ENCODE results near the gene PTGS1.
"Not testable (repeated sequence)": the region's sequence is repeated elsewhere in the genome, so short reads cannot be mapped to it uniquely, and the experiment has no call there.

The PTGS1 gene

DNA sequence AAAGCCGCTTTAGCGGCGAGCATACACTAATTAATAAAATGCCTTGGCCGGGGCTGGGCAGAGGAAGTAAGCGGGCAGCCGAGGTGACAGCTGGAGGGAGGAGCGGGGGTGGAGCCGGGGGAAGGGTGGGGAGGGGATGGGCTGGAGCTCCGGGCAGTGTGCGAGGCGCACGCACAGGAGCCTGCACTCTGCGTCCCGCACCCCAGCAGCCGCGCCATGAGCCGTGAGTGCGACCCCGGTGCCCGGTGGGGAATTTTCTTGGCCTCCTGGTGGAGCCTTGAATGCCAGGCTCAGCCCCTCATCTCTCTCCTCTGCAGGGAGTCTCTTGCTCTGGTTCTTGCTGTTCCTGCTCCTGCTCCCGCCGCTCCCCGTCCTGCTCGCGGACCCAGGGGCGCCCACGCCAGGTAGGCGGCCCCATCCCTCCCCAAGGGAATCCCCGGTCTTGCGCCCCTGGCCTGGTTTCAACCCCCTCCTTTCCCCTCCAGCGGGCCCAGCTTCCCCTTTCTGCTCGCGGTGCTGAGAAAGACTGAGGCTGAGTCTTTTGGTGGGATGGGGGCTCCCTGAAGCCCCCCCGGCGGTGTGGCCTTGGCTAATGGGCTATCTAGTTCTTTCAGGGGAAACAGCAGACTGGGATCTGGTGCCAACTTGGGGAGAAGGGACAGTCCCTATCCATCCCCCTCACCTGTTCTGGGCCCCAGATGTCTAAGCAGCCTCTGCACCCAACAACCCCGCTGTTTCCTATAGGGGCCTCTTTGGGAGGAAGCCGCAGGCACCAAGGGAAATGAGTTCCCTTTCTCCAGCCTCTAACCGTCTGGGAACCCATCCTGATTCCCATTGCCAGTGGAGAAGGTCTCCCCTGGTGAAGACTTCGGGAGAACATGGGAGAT is at the start of gene PTGS1:
Gene PTGS1 (plus strand): TSS at position 156 of the 887 bp plus-strand sequence. CDS start 61 bp downstream, at position 217.
- no peak for DNase-seq (ENCODE audit: low read depth in 2 of 2)

DNA sequence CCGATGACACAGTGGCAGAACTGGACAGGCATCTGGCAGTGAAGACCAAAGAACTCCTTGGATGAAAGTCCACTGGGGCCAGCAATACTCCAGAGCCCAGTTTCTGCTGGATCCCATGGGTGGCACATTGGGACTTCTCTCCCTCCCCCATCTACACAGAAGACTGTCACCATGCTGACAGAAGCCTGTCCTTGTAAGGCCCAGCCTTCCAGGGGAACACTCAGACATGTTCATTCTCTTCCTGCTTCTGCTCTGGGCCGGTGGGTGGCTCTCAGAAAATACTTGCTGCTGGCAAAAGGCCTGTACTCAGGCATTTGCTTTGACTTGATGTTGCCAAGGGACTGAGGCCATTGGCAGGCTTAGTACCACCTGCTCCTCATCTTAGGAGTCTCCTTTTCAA is 48.3 kb upstream of the PTGS1 start:
- DNase-seq (ENCODE audit: low read depth in 2 of 2): no peak

- not testable (repeated sequence) for DNase-seq (ENCODE audit: low read depth in 2 of 2)
Observed at GRCh38 chr9:122324665-122325064, 46.2 kb upstream of the PTGS1 start.

DNA sequence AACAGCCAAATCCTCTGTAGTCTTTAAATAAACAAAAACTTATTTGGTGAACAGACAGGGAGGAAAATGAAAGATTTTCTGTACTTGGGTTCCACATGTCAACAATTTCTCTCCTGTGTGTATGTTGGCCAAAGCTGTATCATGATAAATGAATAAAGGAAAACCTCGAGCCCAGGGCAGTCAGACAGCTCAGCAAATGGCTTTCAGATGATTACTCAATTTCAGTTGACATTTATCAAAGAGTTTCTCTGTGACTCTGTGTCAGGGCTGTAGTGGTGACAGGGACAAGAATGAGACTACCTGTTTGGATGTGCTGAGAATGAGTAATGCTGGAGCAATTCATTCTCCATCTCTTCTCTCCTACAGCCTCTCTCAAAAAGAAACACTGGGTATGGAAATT is 45.7 kb upstream of the PTGS1 start:
- no peak for DNase-seq (ENCODE audit: low read depth in 2 of 2)

DNA sequence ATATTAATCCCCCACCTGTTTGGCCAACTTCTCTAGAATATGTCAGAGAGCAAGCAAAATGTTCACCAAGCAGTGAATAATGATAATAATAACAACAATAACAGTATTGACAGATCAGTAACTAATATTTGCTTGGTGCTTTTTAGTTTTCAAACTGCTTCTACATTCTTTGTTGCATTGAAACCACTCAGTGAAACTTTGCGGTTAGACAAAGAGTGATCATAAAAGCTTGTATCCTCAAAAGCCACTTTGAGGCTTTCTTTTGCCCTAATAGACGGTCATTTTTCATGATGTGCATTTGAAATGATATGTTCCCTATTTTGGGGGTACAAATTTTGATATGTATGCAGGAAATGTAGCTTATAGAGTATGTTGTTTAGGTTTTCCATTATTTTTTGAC is 43.6 kb upstream of the PTGS1 start:
- DNase-seq (ENCODE audit: low read depth in 2 of 2): no peak

GRCh38 chr9:122329597-122329996 is 41.2 kb upstream of the PTGS1 start:
- no peak for DNase-seq (ENCODE audit: low read depth in 2 of 2)

GRCh38 chr9:122330466-122330865 is 40.4 kb upstream of the PTGS1 start:
- DNase-seq (ENCODE audit: low read depth in 2 of 2): not testable (repeated sequence)

DNA sequence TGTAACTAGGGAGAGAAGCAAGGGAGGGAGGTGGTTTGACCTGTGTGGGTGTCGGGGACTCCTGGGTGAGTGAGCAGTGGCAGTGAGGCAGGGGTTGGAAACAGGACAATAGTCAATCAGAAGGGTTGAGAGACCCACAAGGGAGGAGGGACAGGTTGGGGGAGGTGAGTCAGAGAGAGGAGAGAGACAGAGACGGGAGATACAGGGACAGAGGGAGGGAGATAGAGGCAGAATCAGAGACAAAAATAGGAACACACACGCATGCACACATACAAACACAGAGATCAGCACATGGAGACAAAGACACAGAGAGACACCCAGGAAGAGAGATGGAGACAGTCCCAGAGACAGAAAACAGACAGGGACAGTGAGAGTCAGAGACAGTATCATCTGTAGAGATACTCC is 39.3 kb upstream of the PTGS1 start:
- no peak for DNase-seq (ENCODE audit: low read depth in 2 of 2)

- no peak for DNase-seq (ENCODE audit: low read depth in 2 of 2)
Observed at GRCh38 chr9:122332083-122332482, 38.7 kb upstream of the PTGS1 start.

GRCh38 chr9:122332644-122333043 is 38.2 kb upstream of the PTGS1 start:
- DNase-seq (ENCODE audit: low read depth in 2 of 2): no peak

DNA sequence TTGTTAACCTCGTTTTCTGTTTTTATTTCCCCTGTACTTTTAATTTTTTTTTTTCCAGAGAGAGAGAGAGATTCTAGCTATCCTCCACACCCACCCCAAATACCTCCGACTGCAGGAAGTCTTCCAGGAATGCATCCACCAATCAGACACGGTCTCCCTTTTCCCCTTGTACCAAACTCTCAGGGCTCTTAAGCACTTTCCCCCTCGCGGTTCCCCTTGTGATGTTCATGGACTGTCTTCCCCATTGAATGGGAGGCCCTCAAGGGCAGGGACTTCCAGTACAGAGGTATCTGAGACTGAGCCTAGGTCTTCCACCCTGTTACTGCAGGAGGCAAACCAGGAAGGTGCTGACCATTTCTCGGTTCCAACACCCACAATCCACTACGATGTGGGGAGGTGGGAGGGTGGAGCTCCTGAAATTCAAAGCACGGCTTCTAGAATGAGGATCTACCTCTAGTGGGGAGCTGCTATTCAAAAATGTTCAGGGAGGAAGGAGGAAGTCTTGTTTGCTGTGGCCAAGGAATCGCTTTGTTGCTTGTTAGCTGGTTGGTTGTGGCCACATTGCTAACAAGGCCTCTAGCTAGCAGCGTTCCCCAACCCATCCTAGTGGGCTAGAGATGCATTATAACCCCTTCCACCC is 37.5 kb upstream of the PTGS1 start:
- DNase-seq (ENCODE audit: low read depth in 2 of 2): no peak

DNA sequence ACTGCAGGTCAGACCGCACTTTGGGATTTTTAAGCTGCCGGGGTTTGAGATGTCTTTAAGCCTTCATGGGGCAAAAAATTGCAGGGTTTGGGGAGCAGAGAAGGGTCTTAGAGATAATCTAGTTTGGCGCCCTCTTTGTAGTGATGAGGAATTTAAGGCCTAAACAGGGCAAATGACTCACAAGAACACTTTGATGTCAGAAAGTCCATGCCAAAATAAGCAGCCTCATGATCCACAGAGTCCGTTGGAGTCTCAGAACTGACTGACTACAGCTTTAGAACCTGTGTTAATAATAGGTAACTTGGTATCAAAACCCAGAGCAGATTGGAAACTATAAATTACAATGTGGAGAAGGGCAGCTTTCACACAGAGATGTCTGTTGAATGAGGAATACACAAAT is 35.9 kb upstream of the PTGS1 start:
- DNase-seq (ENCODE audit: low read depth in 2 of 2): no peak

DNA sequence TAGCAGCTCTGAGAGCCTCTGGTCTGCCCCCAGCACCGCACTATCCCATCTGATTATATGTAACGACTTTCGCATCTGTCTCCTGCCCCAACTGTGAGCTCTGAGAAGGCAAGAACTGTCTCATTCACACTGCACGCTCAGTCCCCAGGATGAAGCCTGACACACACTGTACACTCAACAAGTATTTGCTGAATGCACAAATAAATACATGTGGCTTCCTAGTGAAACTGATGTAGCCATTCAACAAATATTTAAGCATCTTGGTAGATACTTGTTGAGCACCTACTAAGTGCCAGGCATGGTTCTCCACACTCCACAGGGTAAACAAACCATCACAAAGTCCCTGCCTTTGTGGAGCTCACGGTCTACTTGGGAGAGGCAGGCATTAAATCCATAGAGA is 34.6 kb upstream of the PTGS1 start:
- DNase-seq (ENCODE audit: low read depth in 2 of 2): no peak

DNA sequence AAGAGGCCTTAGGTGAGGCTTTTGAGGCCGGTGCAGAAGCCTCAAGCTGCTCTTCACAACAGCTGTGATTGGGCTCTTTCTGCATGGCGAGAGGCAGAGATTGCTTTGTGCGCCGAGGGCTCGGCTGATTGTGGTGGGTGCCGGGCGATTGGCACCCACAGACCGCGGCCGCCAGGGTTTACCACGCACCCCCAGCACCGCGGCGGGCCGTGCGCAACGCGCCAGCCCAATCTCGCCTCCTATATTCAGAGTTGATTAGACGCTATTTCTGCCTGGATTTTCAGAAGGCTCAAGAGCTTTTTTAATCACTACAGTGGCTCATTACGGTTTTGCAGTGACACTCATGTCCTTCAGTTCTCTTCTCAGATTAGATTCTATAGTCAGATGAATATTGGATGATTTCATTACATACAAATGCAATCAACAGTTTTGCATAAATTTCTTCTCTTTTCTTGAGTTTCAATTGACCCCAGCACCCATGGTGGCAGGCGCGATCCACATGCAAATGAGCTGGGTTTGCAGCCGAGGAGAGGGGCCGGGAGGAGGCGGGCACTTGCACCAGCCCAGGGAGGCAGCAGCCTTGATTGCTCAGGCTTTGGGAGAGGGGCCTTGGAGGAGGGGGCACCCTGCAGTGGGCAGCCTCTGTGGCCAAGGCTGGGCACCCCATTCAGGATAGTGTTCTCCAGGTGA is 33.8 kb upstream of the PTGS1 start:
- no peak for DNase-seq (ENCODE audit: low read depth in 2 of 2)

DNA sequence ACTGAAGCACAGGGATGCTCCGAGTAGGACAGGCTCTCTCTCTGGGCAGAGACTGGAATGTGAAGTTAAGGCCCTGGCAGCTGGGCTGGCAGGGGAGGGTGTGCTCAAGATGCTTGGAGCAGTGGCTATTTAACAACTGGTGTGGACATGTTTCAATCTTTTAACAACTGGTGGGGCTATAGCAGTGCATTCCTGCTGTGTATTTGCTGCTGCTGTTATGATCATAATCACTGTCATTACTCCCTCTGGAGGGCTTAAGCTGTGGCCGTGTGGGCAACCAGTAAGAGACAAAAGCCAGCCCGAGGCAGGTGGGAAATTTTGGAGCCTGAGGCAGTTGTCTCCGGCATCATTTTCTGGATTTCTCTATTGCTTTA is 33.3 kb upstream of the PTGS1 start:
- DNase-seq (ENCODE audit: low read depth in 2 of 2): no peak

DNA sequence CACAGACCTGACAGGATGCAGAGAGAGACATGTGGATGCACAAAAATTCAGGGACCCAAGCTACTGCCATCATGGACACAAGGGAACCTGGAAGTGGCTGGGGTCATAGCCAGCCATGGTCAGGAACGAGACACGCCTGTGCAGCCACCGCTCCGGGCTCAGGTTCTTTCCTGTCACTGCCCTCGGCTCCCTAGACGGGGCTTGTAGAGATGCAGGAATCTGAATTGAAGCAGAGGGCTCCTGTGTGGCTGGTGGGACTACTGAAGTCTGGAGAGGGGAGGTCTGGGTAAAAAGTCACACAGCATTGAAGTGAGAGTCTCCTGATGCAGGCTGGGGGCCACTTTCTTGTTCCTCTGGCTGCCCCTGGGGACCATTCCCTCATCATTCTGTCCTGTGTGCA is 32.3 kb upstream of the PTGS1 start:
- no peak for DNase-seq (ENCODE audit: low read depth in 2 of 2)

- no peak for DNase-seq (ENCODE audit: low read depth in 2 of 2)
Observed at GRCh38 chr9:122338994-122339393, 31.8 kb upstream of the PTGS1 start.

- DNase-seq (ENCODE audit: low read depth in 2 of 2): no peak
Observed at GRCh38 chr9:122339579-122339978, 31.2 kb upstream of the PTGS1 start.

- no peak for DNase-seq (ENCODE audit: low read depth in 2 of 2)
Observed at GRCh38 chr9:122340161-122340560, 30.7 kb upstream of the PTGS1 start.

- no peak for DNase-seq (ENCODE audit: low read depth in 2 of 2)
Observed at GRCh38 chr9:122342323-122343050, 28.3 kb upstream of the PTGS1 start.

DNA sequence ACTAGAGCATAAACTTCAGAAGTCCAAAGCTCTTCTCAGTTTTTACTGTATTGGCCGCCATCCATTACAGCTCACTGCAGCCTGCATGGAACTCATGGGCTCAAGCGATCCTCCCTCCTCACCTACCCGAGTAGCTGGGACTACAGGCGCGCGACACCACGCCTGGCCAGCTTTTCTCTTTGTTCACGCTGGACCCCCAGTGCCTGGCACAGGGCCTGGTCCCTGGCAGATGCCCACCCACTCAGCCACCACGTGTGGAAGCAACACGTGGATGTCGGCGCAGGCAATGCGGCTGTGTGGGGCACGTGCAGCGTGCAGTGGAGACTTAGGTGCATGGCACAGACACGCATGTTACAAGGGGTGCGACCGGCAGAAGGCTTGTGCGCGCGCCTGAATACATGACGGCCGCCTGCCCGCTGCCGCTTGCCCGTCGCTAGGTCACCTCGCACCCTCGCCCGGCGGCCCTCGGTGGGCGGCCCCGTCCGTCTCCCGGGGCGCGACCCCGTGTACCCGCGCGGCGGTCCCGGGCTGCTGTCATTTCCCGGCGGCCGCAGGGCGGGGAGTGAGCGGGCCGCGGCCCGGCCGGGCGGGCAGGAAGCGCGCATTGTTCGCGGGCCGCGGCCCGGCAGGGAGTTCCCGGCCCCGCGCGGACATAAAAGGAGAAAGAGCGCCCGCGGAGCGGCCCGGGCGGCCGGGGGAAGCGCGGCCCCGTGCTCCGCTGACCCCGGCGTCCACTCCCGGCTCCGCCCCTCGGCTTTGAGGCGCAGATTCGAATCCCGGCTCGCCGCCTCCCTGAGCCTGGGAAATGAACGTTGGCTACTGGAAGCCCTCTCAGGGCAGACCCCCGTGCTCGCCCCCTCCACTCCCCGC is 24.1 kb upstream of the PTGS1 start:
- peak in 1 of 2 donors; percentile 9 for DNase-seq (ENCODE audit: low read depth in 2 of 2)

Data from stimulated activated CD8-positive, alpha-beta memory T cell treated with anti-CD3 and anti-CD28 coated beads, Interleukin-15, amount 100 ng/mL, for 4 hours (primary cell).